GM23248 (cell line): ENCODE data around the gene IZUMO1R.

Experiments used
- EZH2 ChIP-seq: fragments of 200-600 bp; sonication (generic); IDR thresholded peaks from 2 replicates; pipeline ENCODE4 v1.6.1; 2018; ENCODE audit warnings: antibody characterized with exemption, mild to moderate bottlenecking; ENCODE audit not compliant: insufficient read depth, poor library complexity, severe bottlenecking
- EZH2phosphoT487 ChIP-seq: fragments of 200-600 bp; sonication (generic); IDR thresholded peaks from 2 replicates; pipeline ENCODE4 v1.6.1; 2018; ENCODE audit warnings: antibody characterized with exemption, moderate library complexity, mild to moderate bottlenecking, low read depth; ENCODE audit not compliant: insufficient read depth

- TF ChIP-seq EZH2 (no peak), EZH2phosphoT487 (no peak)
These were observed 37.9 kb downstream of the IZUMO1R start for GRCh38 chr11:94342250-94342649.
